Panc1 (cell line): ENCODE data around the gene TALDO1. TPM values are rescaled to one million over a fixed set of nuclear protein-coding genes. Genes with fewer than 3 reads are reported as not detected.

Experiments used
- ATAC-seq: fragments of 200-7000 bp; cut with Tn5 transposase; 2 replicates; pipeline ENCODE4 v1.9.1; 2020; ENCODE audit warnings: mild to moderate bottlenecking, moderate library complexity
- BruUV-seq: library from RNA; stranded (reverse); fragments of 400-500 nt; replicated peaks from 2 replicates; lab custom pipeline; 2021; lab: Mats Ljungman, UMichigan
- CTCF ChIA-PET: fragments of 300-600 bp; sonication (Branson Sonifier 250); formaldehyde crosslinking; loops from one replicate; lab custom pipeline; 2022; ENCODE audit warnings: antibody characterized with exemption; lab: Charles Lee
- POLR2A ChIA-PET: fragments of 300-600 bp; sonication (Branson Sonifier 250); formaldehyde crosslinking; loops from one replicate; lab custom pipeline; 2022; ENCODE audit warnings: antibody characterized with exemption; lab: Charles Lee
- DNase-seq: peaks from one replicate; pipeline ENCODE4 v3.0.0-alpha.2; 2010; ENCODE audit warnings: low read depth, low spot score
- H3K27ac ChIP-seq: 2 replicates; pipeline ENCODE4 v1.5.1; 2011; ENCODE audit warnings: mild to moderate bottlenecking, low read length, inconsistent platforms
- H3K27me3 ChIP-seq: fragments of 200-500 bp; sonication (Bioruptor generic); 2 replicates; pipeline ENCODE4 v1.6.0; 2014; ENCODE audit warnings: low read length, inconsistent platforms; ENCODE audit not compliant: control insufficient read depth, insufficient read depth
- H3K36me3 ChIP-seq: fragments of 200-500 bp; sonication (Bioruptor generic); 2 replicates; pipeline ENCODE4 v1.5.1; 2014; ENCODE audit warnings: inconsistent platforms, mild to moderate bottlenecking, low read length, moderate library complexity; ENCODE audit not compliant: control insufficient read depth, insufficient read depth
- H3K4me1 ChIP-seq: 2 replicates; pipeline ENCODE4 v1.5.1; 2011; ENCODE audit warnings: inconsistent platforms, mild to moderate bottlenecking, low read length, moderate library complexity; ENCODE audit not compliant: control insufficient read depth, insufficient read depth
- H3K4me3 ChIP-seq, 2 experiments: 2 replicates each; pipeline ENCODE4 v1.5.1; 2011 to 2012; ENCODE audit warnings: low read depth in 2 of 2, low read length in 2 of 2, mild to moderate bottlenecking in 2 of 2, inconsistent platforms in 1 of 2, moderate library complexity in 1 of 2
- H3K9me3 ChIP-seq: fragments of 200-500 bp; sonication (Bioruptor generic); 2 replicates; pipeline ENCODE4 v1.5.1; 2014; ENCODE audit warnings: low read depth, mild to moderate bottlenecking, inconsistent platforms, low read length, moderate library complexity; ENCODE audit not compliant: control insufficient read depth, insufficient read depth
- POLR2AphosphoS5 ChIP-seq: IDR thresholded peaks from 2 replicates; pipeline ENCODE4 v1.6.1; 2012; ENCODE audit warnings: mild to moderate bottlenecking, low read depth, low read length, moderate library complexity
- SIN3A ChIP-seq: IDR thresholded peaks from 2 replicates; pipeline ENCODE4 v1.6.1; 2012; ENCODE audit warnings: low read depth, mild to moderate bottlenecking, low read length, moderate library complexity, borderline replicate concordance; ENCODE audit not compliant: insufficient read depth
- TCF7L2 ChIP-seq: IDR thresholded peaks from 2 replicates; pipeline ENCODE4 v1.6.1; 2011; ENCODE audit warnings: mild to moderate bottlenecking, low read depth, low read length, inconsistent platforms
- in situ Hi-C: cut with HindIII; loops from 2 replicates; pipeline ENCODE4 v1.10.0; 2016; ENCODE audit warnings: low sequenced_read_pairs, low pct_unique_long_range_greater_than_20kb
- intact Hi-C: fragments of 100-400 bp; cut with micrococcal nuclease; formaldehyde crosslinking; loops from one replicate; pipeline ENCODE4 v1.10.0; 2022; ENCODE audit not compliant: unreplicated experiment
- total RNA-seq: library from RNA; stranded (reverse); gene quantifications from one replicate; pipeline ENCODE4 v1.2.1, GENCODE V29; 2021; ENCODE audit not compliant: unreplicated experiment
- TF ChIP-seq, protein P1 (sequence below): fragments of 450-650 bp; IDR thresholded peaks from 2 replicates; pipeline ENCODE4 v1.5.1; 2017; ENCODE audit warnings: mild to moderate bottlenecking
- TF ChIP-seq, protein P2 (sequence below), 2 experiments: IDR thresholded peaks; 2 replicates each; pipeline ENCODE4 v1.6.1; 2011 to 2012; ENCODE audit warnings: low read depth in 2 of 2, control low read depth in 1 of 2, low read length in 1 of 2, mild to moderate bottlenecking in 1 of 2, moderate library complexity in 1 of 2; ENCODE audit not compliant: insufficient read depth in 1 of 2

The TALDO1 gene
- total RNA-seq, 1 experiment from 2014 or later: 257 TPM

DNA sequence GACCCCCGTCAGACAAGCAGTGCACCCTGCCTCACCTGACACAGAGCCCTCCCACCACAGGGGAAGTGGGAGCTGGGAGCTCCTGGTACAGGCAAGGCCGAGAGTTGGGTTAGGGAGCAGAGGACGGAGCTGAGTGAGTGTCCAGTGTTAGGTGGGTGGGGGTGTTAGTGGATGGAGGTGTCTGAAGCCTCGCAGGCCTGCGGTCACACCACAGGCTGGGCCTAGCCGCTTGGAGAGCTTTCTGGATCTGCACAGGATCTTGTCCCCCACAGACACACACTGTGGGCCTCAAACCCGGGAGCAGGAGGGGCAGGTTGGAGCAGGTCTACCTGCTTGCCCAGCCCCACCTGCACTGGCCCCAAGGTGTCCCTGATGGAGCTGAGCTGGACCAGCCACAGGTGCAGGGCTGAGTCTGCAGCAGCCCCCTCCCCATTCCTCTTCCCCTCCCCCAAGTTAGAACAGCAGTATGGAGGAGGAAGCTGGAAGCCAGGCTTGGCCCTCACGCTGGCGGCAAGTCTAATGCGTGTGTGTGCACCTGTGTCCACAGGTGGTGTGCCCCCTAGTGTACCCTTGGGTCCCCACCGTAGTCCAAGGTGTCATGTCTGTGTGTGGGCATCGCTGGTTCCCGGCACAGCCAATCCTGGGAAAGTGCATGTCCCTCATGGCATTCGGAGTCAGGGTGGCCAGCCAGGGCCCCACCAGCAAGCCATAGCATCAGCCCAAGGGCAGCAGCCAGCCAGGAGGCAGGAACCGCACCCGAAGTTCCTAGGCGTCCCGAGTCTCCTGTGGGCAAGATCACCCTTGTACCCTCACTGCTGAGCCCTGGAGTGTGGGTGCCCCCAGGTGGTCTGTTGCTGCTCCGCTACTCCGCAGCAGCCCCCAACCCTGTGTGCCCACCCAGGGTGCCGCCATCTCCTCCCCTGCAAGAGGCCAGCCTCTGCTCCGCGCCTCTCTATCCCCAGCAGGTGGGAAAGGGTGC lies 32.0 kb downstream of the TALDO1 start:
- H3K27ac ChIP-seq: no peak overlapping the region; the same call in 1 of the 2 replicates
- TF ChIP-seq, protein P1, sequence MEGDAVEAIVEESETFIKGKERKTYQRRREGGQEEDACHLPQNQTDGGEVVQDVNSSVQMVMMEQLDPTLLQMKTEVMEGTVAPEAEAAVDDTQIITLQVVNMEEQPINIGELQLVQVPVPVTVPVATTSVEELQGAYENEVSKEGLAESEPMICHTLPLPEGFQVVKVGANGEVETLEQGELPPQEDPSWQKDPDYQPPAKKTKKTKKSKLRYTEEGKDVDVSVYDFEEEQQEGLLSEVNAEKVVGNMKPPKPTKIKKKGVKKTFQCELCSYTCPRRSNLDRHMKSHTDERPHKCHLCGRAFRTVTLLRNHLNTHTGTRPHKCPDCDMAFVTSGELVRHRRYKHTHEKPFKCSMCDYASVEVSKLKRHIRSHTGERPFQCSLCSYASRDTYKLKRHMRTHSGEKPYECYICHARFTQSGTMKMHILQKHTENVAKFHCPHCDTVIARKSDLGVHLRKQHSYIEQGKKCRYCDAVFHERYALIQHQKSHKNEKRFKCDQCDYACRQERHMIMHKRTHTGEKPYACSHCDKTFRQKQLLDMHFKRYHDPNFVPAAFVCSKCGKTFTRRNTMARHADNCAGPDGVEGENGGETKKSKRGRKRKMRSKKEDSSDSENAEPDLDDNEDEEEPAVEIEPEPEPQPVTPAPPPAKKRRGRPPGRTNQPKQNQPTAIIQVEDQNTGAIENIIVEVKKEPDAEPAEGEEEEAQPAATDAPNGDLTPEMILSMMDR: no peak; the same call in 1 of the 2 replicates
- no peak; the same call in 1 of the 2 replicates for TF ChIP-seq POLR2AphosphoS5
- TF ChIP-seq, protein P2, sequence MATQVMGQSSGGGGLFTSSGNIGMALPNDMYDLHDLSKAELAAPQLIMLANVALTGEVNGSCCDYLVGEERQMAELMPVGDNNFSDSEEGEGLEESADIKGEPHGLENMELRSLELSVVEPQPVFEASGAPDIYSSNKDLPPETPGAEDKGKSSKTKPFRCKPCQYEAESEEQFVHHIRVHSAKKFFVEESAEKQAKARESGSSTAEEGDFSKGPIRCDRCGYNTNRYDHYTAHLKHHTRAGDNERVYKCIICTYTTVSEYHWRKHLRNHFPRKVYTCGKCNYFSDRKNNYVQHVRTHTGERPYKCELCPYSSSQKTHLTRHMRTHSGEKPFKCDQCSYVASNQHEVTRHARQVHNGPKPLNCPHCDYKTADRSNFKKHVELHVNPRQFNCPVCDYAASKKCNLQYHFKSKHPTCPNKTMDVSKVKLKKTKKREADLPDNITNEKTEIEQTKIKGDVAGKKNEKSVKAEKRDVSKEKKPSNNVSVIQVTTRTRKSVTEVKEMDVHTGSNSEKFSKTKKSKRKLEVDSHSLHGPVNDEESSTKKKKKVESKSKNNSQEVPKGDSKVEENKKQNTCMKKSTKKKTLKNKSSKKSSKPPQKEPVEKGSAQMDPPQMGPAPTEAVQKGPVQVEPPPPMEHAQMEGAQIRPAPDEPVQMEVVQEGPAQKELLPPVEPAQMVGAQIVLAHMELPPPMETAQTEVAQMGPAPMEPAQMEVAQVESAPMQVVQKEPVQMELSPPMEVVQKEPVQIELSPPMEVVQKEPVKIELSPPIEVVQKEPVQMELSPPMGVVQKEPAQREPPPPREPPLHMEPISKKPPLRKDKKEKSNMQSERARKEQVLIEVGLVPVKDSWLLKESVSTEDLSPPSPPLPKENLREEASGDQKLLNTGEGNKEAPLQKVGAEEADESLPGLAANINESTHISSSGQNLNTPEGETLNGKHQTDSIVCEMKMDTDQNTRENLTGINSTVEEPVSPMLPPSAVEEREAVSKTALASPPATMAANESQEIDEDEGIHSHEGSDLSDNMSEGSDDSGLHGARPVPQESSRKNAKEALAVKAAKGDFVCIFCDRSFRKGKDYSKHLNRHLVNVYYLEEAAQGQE (IDR thresholded peaks at IDR 0.05; ENCODE audit: insufficient read depth in 1 of 2, low read depth in 2 of 2, low read length in 1 of 2): no peak
- no peak for DNase-seq
- ChIA-PET CTCF (no interaction called here), POLR2A (no interaction called here)
- H3K36me3 ChIP-seq: peaks cover 2% of the 10 kb centered on the region; the same call in 1 of the 2 replicates
- intact Hi-C loops (no loop called here), in situ Hi-C loops (no loop called here)
- ATAC-seq: no peak
- H3K4me1 ChIP-seq: peaks cover 31% of the 10 kb centered on the region
- no peaks in the 10 kb centered on the region for H3K9me3 ChIP-seq
- H3K27me3 ChIP-seq: no peaks in the 10 kb centered on the region
- BruUV-seq: TSS peak; percentile 51
- no peak overlapping the region for H3K4me3 ChIP-seq

DNA sequence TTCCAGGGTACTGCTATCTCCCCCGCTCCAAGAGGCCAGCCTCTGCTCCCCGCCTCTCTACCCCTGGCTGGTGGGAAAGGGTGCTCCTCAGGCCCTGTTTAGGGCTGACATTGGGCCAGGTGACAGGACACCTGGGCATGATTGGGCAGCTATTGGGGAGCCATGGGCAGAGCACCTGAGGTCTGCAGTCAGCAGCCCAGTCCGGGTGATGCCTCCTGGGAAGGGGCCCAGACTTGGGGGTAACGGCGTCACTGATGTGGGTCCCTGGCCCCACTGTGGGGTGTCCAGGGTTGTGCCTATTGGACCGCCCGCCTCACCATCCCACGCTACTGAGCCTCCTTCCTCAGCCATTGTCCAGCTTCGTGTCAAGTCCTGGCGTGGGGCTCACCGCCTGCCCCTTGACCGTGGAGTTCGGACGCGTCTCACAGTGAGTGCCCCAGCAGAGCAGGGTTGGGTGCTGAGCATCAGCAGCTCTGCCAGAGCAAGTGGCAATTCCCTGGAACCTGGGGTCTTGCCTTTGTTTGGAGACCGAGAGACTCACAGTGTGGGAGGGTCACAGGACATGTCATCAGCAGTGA lies 32.8 kb downstream of the TALDO1 start:
- intact Hi-C loops (no loop called here), in situ Hi-C loops (no loop called here)
- peaks cover 2% of the 10 kb centered on the region; the same call in 1 of the 2 replicates for H3K36me3 ChIP-seq
- DNase-seq (no peak), ATAC-seq (no peak)
- peaks cover 24% of the 10 kb centered on the region for H3K4me1 ChIP-seq
- H3K27me3 ChIP-seq: no peaks in the 10 kb centered on the region
- H3K9me3 ChIP-seq: no peaks in the 10 kb centered on the region
- TF ChIP-seq SIN3A (no peak), POLR2AphosphoS5 (no peak), TCF7L2 (no peak)
- TF ChIP-seq, protein P2 (IDR thresholded peaks at IDR 0.05; ENCODE audit: insufficient read depth in 1 of 2, low read depth in 2 of 2, low read length in 1 of 2): no peak
- TF ChIP-seq, protein P1: no peak
- no peak overlapping the region for H3K4me3 ChIP-seq
- H3K27ac ChIP-seq: 0 out of 2 replicates have a peak overlapping the region, but pooled peaks have one; percentile 8
- BruUV-seq: no TSS peak
- CTCF ChIA-PET: no interaction called here
- POLR2A ChIA-PET: no interaction called here
